A549 (cell line): ENCODE results near the gene IL36B.

Experiments used
- CEBPB ChIP-seq, 2 experiments: fragments of >200 bp in 1 of 2; sonication (Bioruptor Twin) in 1 of 2; formaldehyde crosslinking in 1 of 2; IDR thresholded peaks; 2 replicates each; pipeline ENCODE4 v1.6.1; 2012 to 2016
- CTCF ChIP-seq: fragments of >200 bp; sonication (Bioruptor Twin); formaldehyde crosslinking; IDR thresholded peaks from 3 replicates; pipeline ENCODE4 v1.5.1; 2016
- EP300 ChIP-seq, 2 experiments: fragments of >200 bp; sonication (Bioruptor Twin); formaldehyde crosslinking; IDR thresholded peaks; 2 replicates in 1 of 2; 3 replicates in 1 of 2; pipeline ENCODE4 v1.6.1; 2016 to 2017
- NR3C1 ChIP-seq: fragments of >200 bp; sonication (Bioruptor Twin); formaldehyde crosslinking; IDR thresholded peaks from 3 replicates; pipeline ENCODE4 v1.6.1; 2017
- POLR2A ChIP-seq: IDR thresholded peaks from 2 replicates; pipeline ENCODE4 v1.6.1; 2012; ENCODE audit warnings: mild to moderate bottlenecking, low read length
- POLR2AphosphoS2 ChIP-seq: conservative IDR thresholded peaks from 2 replicates; pipeline ENCODE4 v1.6.1; 2012; ENCODE audit warnings: low read length, improper control_type of control experiment, inconsistent platforms
- RAD21 ChIP-seq, 2 experiments: fragments of >200 bp in 1 of 2; sonication (Bioruptor Twin) in 1 of 2; formaldehyde crosslinking in 1 of 2; IDR thresholded peaks in 1 of 2; conservative IDR thresholded peaks in 1 of 2; 2 replicates in 1 of 2; 3 replicates in 1 of 2; pipeline ENCODE4 v1.6.1; 2012 to 2018; ENCODE audit warnings: inconsistent platforms in 1 of 2
- TF ChIP-seq, protein P1 (sequence below): fragments of 450-650 bp; IDR thresholded peaks from 2 replicates; pipeline ENCODE4 v1.6.1; 2014; ENCODE audit warnings: antibody characterized with exemption
- TF ChIP-seq, protein P2 (sequence below): IDR thresholded peaks from 2 replicates; pipeline ENCODE4 v1.6.1; 2012
- TF ChIP-seq, protein P3 (sequence below): fragments of 200-600 bp; sonication (generic); IDR thresholded peaks from 2 replicates; pipeline ENCODE4 v1.6.1; 2016; ENCODE audit warnings: antibody characterized with exemption, mild to moderate bottlenecking, moderate library complexity
- TF ChIP-seq, protein P4 (sequence below): fragments of 250-450 bp; sonication (Bioruptor Pico); IDR thresholded peaks from 2 replicates; pipeline ENCODE4 v1.5.0; 2021; ENCODE audit warnings: mild to moderate bottlenecking, moderate library complexity, borderline replicate concordance

GRCh38 chr2:113015655-113016054, 37.0 kb downstream of the IL36B start:
- TF ChIP-seq CEBPB (IDR thresholded peaks at IDR 0.05) (no peak), POLR2A (no peak), POLR2AphosphoS2 (no peak), NR3C1 (no peak), CTCF (no peak), RAD21 (conservative IDR thresholded peaks at IDR 0.05 in 1 of 2, IDR thresholded peaks at IDR 0.05 in 1 of 2) (no peak), EP300 (IDR thresholded peaks at IDR 0.05) (no peak)
- TF ChIP-seq, protein P1, sequence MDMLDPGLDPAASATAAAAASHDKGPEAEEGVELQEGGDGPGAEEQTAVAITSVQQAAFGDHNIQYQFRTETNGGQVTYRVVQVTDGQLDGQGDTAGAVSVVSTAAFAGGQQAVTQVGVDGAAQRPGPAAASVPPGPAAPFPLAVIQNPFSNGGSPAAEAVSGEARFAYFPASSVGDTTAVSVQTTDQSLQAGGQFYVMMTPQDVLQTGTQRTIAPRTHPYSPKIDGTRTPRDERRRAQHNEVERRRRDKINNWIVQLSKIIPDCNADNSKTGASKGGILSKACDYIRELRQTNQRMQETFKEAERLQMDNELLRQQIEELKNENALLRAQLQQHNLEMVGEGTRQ = no peak
- TF ChIP-seq, protein P2, sequence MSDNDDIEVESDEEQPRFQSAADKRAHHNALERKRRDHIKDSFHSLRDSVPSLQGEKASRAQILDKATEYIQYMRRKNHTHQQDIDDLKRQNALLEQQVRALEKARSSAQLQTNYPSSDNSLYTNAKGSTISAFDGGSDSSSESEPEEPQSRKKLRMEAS = no peak
- TF ChIP-seq, protein P3, sequence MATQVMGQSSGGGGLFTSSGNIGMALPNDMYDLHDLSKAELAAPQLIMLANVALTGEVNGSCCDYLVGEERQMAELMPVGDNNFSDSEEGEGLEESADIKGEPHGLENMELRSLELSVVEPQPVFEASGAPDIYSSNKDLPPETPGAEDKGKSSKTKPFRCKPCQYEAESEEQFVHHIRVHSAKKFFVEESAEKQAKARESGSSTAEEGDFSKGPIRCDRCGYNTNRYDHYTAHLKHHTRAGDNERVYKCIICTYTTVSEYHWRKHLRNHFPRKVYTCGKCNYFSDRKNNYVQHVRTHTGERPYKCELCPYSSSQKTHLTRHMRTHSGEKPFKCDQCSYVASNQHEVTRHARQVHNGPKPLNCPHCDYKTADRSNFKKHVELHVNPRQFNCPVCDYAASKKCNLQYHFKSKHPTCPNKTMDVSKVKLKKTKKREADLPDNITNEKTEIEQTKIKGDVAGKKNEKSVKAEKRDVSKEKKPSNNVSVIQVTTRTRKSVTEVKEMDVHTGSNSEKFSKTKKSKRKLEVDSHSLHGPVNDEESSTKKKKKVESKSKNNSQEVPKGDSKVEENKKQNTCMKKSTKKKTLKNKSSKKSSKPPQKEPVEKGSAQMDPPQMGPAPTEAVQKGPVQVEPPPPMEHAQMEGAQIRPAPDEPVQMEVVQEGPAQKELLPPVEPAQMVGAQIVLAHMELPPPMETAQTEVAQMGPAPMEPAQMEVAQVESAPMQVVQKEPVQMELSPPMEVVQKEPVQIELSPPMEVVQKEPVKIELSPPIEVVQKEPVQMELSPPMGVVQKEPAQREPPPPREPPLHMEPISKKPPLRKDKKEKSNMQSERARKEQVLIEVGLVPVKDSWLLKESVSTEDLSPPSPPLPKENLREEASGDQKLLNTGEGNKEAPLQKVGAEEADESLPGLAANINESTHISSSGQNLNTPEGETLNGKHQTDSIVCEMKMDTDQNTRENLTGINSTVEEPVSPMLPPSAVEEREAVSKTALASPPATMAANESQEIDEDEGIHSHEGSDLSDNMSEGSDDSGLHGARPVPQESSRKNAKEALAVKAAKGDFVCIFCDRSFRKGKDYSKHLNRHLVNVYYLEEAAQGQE = no peak
- TF ChIP-seq, protein P4, sequence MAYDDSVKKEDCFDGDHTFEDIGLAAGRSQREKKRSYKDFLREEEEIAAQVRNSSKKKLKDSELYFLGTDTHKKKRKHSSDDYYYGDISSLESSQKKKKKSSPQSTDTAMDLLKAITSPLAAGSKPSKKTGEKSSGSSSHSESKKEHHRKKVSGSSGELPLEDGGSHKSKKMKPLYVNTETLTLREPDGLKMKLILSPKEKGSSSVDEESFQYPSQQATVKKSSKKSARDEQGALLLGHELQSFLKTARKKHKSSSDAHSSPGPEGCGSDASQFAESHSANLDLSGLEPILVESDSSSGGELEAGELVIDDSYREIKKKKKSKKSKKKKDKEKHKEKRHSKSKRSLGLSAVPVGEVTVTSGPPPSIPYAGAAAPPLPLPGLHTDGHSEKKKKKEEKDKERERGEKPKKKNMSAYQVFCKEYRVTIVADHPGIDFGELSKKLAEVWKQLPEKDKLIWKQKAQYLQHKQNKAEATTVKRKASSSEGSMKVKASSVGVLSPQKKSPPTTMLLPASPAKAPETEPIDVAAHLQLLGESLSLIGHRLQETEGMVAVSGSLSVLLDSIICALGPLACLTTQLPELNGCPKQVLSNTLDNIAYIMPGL (CRISPR knock-in tag) = no peak
